H1 (cell line): ENCODE results near the gene SRR. TPM values are rescaled to one million over a fixed set of nuclear protein-coding genes. Genes with fewer than 3 reads are reported as not detected.

Source experiments
- CTCF ChIA-PET: fragments of 300-600 bp; sonication (Branson Sonifier 250); formaldehyde crosslinking; loops from one replicate; lab custom pipeline; 2021; ENCODE audit not compliant: partially characterized antibody; lab: Charles Lee
- POLR2A ChIA-PET: fragments of 300-600 bp; sonication (Branson Sonifier 250); formaldehyde crosslinking; loops from one replicate; lab custom pipeline; 2021; ENCODE audit warnings: inconsistent platforms; ENCODE audit not compliant: partially characterized antibody; lab: Charles Lee
- DNase-seq, 2 experiments: peaks; one replicate each; pipeline versions ENCODE4 v3.0.0 to v3.0.0-alpha.2; 2010 to 2022; ENCODE audit warnings: low spot score in 2 of 2, low read depth in 1 of 2, mixed read lengths in 1 of 2
- FAIRE-seq: peaks from 2 replicates; lab custom pipeline; 2011; peaks lifted over from hg19 to GRCh38; lab: Jason Lieb, UNC
- H2AFZ ChIP-seq: 2 replicates; pipeline ENCODE4 v1.8.1; 2012; ENCODE audit warnings: low read length, inconsistent platforms
- H2AK5ac ChIP-seq: 2 replicates; pipeline ENCODE4 v1.6.1; 2013; ENCODE audit warnings: low read depth, low read length
- H2BK120ac ChIP-seq: replicated peaks from 2 replicates; pipeline ENCODE3; 2013; ENCODE audit warnings: low read depth, low read length, inconsistent platforms
- H2BK12ac ChIP-seq: 2 replicates; pipeline ENCODE4 v1.6.1; 2013; ENCODE audit warnings: low read depth, low read length
- H2BK15ac ChIP-seq: 2 replicates; pipeline ENCODE4 v1.6.1; 2013; ENCODE audit warnings: low read length
- H2BK20ac ChIP-seq: 2 replicates; pipeline ENCODE4 v1.6.1; 2013; ENCODE audit warnings: low read length
- H2BK5ac ChIP-seq: 2 replicates; pipeline ENCODE4 v1.6.1; 2013; ENCODE audit warnings: low read depth, low read length
- H3K14ac ChIP-seq: 2 replicates; pipeline ENCODE4 v1.6.1; 2013; ENCODE audit warnings: inconsistent platforms; ENCODE audit not compliant: insufficient read length
- H3K18ac ChIP-seq: 2 replicates; pipeline ENCODE4 v1.6.1; 2013; ENCODE audit warnings: low read length; ENCODE audit errors: extremely low read depth
- H3K23ac ChIP-seq: 2 replicates; pipeline ENCODE4 v1.6.1; 2013; ENCODE audit warnings: inconsistent platforms; ENCODE audit not compliant: insufficient read length
- H3K23me2 ChIP-seq: 2 replicates; pipeline ENCODE4 v1.6.1; 2013; ENCODE audit warnings: low read depth, low read length
- H3K27ac ChIP-seq: 2 replicates; pipeline ENCODE4 v1.6.1; 2011; ENCODE audit warnings: low read depth, low read length, inconsistent platforms
- H3K27me3 ChIP-seq, 4 experiments: replicated peaks in 1 of 4; 1 replicate in 1 of 4; 2 replicates in 3 of 4; pipeline versions ENCODE4 v1.6.1 to v1.8.1; 2011 to 2013; ENCODE audit warnings: low read length in 3 of 4, mild to moderate bottlenecking in 3 of 4, inconsistent platforms in 2 of 4, mixed read lengths in 2 of 4, moderate library complexity in 1 of 4; ENCODE audit not compliant: control insufficient read depth in 3 of 4, insufficient read depth in 3 of 4; ENCODE audit errors: extremely low read depth in 1 of 4
- H3K36me3 ChIP-seq, 4 experiments: 2 replicates each; pipeline versions ENCODE4 v1.6.1 to v1.8.1; 2011 to 2013; ENCODE audit warnings: mild to moderate bottlenecking in 4 of 4, low read length in 3 of 4, moderate library complexity in 2 of 4, control low read depth in 1 of 4, inconsistent platforms in 1 of 4; ENCODE audit not compliant: insufficient read depth in 4 of 4, control insufficient read depth in 2 of 4
- H3K4ac ChIP-seq: replicated peaks from 2 replicates; pipeline ENCODE3; 2013; ENCODE audit warnings: low read length, low read depth, mixed read lengths, inconsistent platforms; ENCODE audit not compliant: insufficient read length
- H3K4me1 ChIP-seq, 4 experiments: replicated peaks in 1 of 4; 1 replicate in 1 of 4; 2 replicates in 3 of 4; pipeline versions ENCODE4 v1.6.1 to v1.8.1; 2011 to 2013; ENCODE audit warnings: low read length in 3 of 4, inconsistent platforms in 2 of 4, mixed read lengths in 1 of 4; ENCODE audit not compliant: insufficient read depth in 4 of 4, control insufficient read depth in 3 of 4
- H3K4me2 ChIP-seq, 2 experiments: 2 replicates each; pipeline versions ENCODE4 v1.6.1 to v1.8.1; 2011 to 2013; ENCODE audit warnings: low read depth in 2 of 2, low read length in 2 of 2, control low read depth in 1 of 2, inconsistent platforms in 1 of 2, mild to moderate bottlenecking in 1 of 2; ENCODE audit not compliant: insufficient read depth in 1 of 2
- H3K4me3 ChIP-seq, 4 experiments: fragments of 200-600, 300-600 bp in 1 of 4; sonication (generic), shearing (Covaris generic), sonication (Bioruptor Twin) in 1 of 4; 2 replicates each; pipeline versions ENCODE4 v1.5.1 to v1.8.1; 2011 to 2016; ENCODE audit warnings: low read length in 4 of 4, low read depth in 3 of 4, control low read depth in 2 of 4, inconsistent platforms in 2 of 4, mild to moderate bottlenecking in 2 of 4, mixed read lengths in 1 of 4, moderate library complexity in 1 of 4; ENCODE audit not compliant: insufficient read depth in 2 of 4; ENCODE audit errors: extremely low read depth in 1 of 4
- H3K56ac ChIP-seq: replicated peaks from 2 replicates; pipeline ENCODE3; 2013; ENCODE audit warnings: low read depth, mild to moderate bottlenecking, mixed read lengths, low read length, inconsistent platforms; ENCODE audit not compliant: insufficient read length
- H3K79me1 ChIP-seq: 2 replicates; pipeline ENCODE4 v1.6.1; 2013; ENCODE audit warnings: low read depth, low read length, control low read depth
- H3K79me2 ChIP-seq, 2 experiments: 2 replicates each; pipeline versions ENCODE4 v1.6.1 to v1.8.1; 2012 to 2013; ENCODE audit warnings: low read length in 2 of 2, mild to moderate bottlenecking in 2 of 2, inconsistent platforms in 1 of 2; ENCODE audit not compliant: insufficient read depth in 2 of 2, control insufficient read depth in 1 of 2
- H3K9ac ChIP-seq, 4 experiments: replicated peaks in 1 of 4; 1 replicate in 1 of 4; 2 replicates in 3 of 4; pipeline versions ENCODE4 v1.6.1 to v1.8.1; 2011 to 2013; ENCODE audit warnings: low read depth in 3 of 4, low read length in 3 of 4, control low read depth in 2 of 4, mild to moderate bottlenecking in 2 of 4, moderate library complexity in 2 of 4, inconsistent platforms in 1 of 4; ENCODE audit errors: extremely low read depth in 1 of 4
- H3K9me3 ChIP-seq, 2 experiments: 2 replicates each; pipeline versions ENCODE4 v1.6.1 to v1.8.1; 2012 to 2013; ENCODE audit warnings: mild to moderate bottlenecking in 2 of 2, moderate library complexity in 2 of 2, control low read depth in 1 of 2, inconsistent platforms in 1 of 2, low read depth in 1 of 2, low read length in 1 of 2, mixed read lengths in 1 of 2; ENCODE audit not compliant: insufficient read depth in 2 of 2
- H4K20me1 ChIP-seq, 2 experiments: replicated peaks in 1 of 2; 2 replicates each; pipeline versions ENCODE3 to v1.8.1; 2011 to 2013; ENCODE audit warnings: inconsistent platforms in 2 of 2, low read length in 2 of 2, mild to moderate bottlenecking in 1 of 2; ENCODE audit not compliant: insufficient read depth in 2 of 2, control insufficient read depth in 1 of 2
- H4K5ac ChIP-seq: 2 replicates; pipeline ENCODE4 v1.6.1; 2013; ENCODE audit warnings: low read length, low read depth, mixed read lengths, inconsistent platforms; ENCODE audit not compliant: insufficient read length
- H4K8ac ChIP-seq: 2 replicates; pipeline ENCODE4 v1.8.0; 2013; ENCODE audit warnings: mild to moderate bottlenecking, moderate library complexity, low read length, inconsistent platforms; ENCODE audit not compliant: insufficient read depth; ENCODE audit errors: extremely low read depth
- H4K91ac ChIP-seq: replicated peaks from 2 replicates; pipeline ENCODE3; 2013; ENCODE audit warnings: low read length, mixed read lengths, inconsistent platforms; ENCODE audit not compliant: insufficient read length
- ASH2L ChIP-seq: fragments of 200-600, 300-600 bp; sonication (generic); IDR thresholded peaks from one replicate; pipeline ENCODE4 v1.7.1; 2017; ENCODE audit warnings: low read length
- BCL11A ChIP-seq, 2 experiments: IDR thresholded peaks; one replicate each; pipeline ENCODE4 v1.6.1; 2011; ENCODE audit warnings: low read depth in 2 of 2, low read length in 2 of 2, mild to moderate bottlenecking in 2 of 2
- CTBP2 ChIP-seq: IDR thresholded peaks from 2 replicates; pipeline ENCODE4 v1.7.0; 2011; ENCODE audit warnings: borderline replicate concordance, mild to moderate bottlenecking, moderate library complexity, mixed read lengths, low read length; ENCODE audit not compliant: insufficient read depth, insufficient read length
- EP300 ChIP-seq, 2 experiments: IDR thresholded peaks; 1 replicate in 1 of 2; 2 replicates in 1 of 2; pipeline ENCODE4 v1.6.1; 2011 to 2012; ENCODE audit warnings: low read depth in 2 of 2, low read length in 2 of 2, mild to moderate bottlenecking in 2 of 2, borderline replicate concordance in 1 of 2, inconsistent platforms in 1 of 2, moderate library complexity in 1 of 2
- POLR2AphosphoS5 ChIP-seq: IDR thresholded peaks from 2 replicates; pipeline ENCODE4 v1.6.1; 2011; ENCODE audit warnings: low read depth, low read length
- SIRT6 ChIP-seq: IDR thresholded peaks from one replicate; pipeline ENCODE4 v1.7.1; 2012; ENCODE audit warnings: low read length, inconsistent platforms
- SP2 ChIP-seq: IDR thresholded peaks from 2 replicates; pipeline ENCODE4 v1.6.1; 2012; ENCODE audit warnings: mild to moderate bottlenecking, low read length, inconsistent platforms
- SRF ChIP-seq: IDR thresholded peaks from 2 replicates; pipeline ENCODE4 v1.6.1; 2011; ENCODE audit warnings: mild to moderate bottlenecking, low read depth, low read length, moderate library complexity
- TAF1 ChIP-seq: IDR thresholded peaks from 2 replicates; pipeline ENCODE4 v1.6.1; 2011; ENCODE audit warnings: mild to moderate bottlenecking, low read depth, low read length
- TCF12 ChIP-seq: IDR thresholded peaks from 2 replicates; pipeline ENCODE4 v1.6.1; 2011; ENCODE audit warnings: low read depth, mild to moderate bottlenecking, low read length
- WGBS, 2 experiments: shearing (Covaris generic) in 1 of 2; methylation state at CpG; one replicate each; pipeline versions ENCODE4 v1.1.6 to v1.1.7; 2013 to 2015; ENCODE audit warnings: low lambda C conversion rate in 2 of 2, mixed read lengths in 2 of 2, inconsistent platforms in 1 of 2, low coverage in 1 of 2, missing lambda C conversion rate in 1 of 2; ENCODE audit not compliant: insufficient replicate concordance in 2 of 2, insufficient coverage in 1 of 2, insufficient read length in 1 of 2; ENCODE audit errors: extremely low coverage in 1 of 2, missing lambda C conversion rate in 1 of 2; 5-methylcytosine and 5-hydroxymethylcytosine counted together
- polyA plus RNA-seq, 7 experiments: library from polyadenylated mRNA; depleted of rRNA in 3 of 7; stranded (reverse) in 5 of 7; unstranded in 2 of 7; fragments of >200 nt in 5 of 7; fragments of 200-250 nt in 2 of 7; gene quantifications; 1 replicate in 5 of 7; 2 replicates in 1 of 7; 4 replicates in 1 of 7; pipeline versions ENCODE4 v1.2.1 to v1.2.3, GENCODE V29; 2011 to 2013; ENCODE audit warnings: missing spikeins in 2 of 7, mixed read lengths in 2 of 7
- total RNA-seq: library from RNA; stranded (reverse); fragmentation: NEBNext Ultra II Directional; extraction: Animal tissue kit (Norgen Biotek cat#: 25700); gene quantifications from 2 replicates; pipeline ENCODE4 v1.2.1, GENCODE V29; 2021
- TF ChIP-seq, protein P1 (sequence below): IDR thresholded peaks from 2 replicates; pipeline ENCODE4 v1.6.1; 2012; ENCODE audit warnings: low read length, inconsistent platforms

The SRR gene
- total and polyA plus RNA-seq, 2 of the 8 experiments (the other 6 are each of a cell fraction or from before 2014, with no cell fraction given) = 3.6 to 4.5 TPM

DNA sequence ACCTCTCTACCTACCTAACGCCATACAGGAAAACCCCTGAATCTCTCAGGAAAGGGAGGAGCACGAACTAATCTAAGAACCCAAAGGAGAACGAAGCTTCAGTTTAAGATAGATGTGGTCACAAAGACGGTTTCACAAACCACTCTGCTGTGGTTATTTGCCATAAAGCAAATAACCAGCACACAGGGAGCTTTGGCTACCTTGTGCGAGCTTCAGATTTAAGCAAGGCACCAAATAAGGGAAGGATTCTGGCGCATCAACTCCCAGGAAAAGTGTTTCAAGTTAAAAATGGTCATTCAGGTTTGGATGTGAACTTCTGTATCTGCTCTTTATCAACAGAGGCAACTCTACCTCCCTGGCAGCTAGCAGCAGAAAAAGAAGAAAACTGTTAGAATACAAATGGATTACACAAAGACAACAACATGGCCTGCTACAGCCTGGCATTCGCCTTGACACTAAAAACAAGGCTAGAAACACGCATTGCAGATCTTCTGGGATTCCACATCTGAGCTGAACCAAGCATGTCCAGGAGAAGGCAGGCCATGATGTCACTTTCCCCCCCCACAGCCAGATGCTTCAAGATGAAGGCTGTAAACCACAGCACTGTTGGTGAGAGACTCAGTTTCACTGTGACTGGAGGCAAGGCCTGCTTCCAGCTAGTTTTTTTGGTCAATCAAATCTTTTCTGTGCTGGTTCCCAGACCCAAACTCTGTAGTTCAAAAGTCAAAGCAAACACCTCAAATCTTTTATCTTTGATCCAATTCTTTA, 43.8 kb upstream of the SRR start:
- H3K14ac ChIP-seq = no peak overlapping the region
- no peaks in the 10 kb centered on the region for H3K79me1 ChIP-seq
- H4K8ac ChIP-seq = no peak overlapping the region; the same call in 1 of the 2 replicates
- POLR2A ChIA-PET = interaction anchor here (0.6 to 0.7 kb wide), 3 partner anchors 8 to 95 kb away, joined by 3 read pairs; no protein-coding TSS in a partner anchor
- 86% methylated on average over 8 of the region's 8 CpGs; no CpG with 5 or more reads in 1 of the 2 experiments for WGBS, 2 experiments
- H3K23ac ChIP-seq = no peak overlapping the region
- no peaks in the 10 kb centered on the region for H3K9me3 ChIP-seq
- no peaks in the 10 kb centered on the region for H3K4me1 ChIP-seq
- H2AFZ ChIP-seq = no peak overlapping the region
- no peak overlapping the region for H3K4ac ChIP-seq
- no peak overlapping the region for H3K9ac ChIP-seq
- no peak overlapping the region for H2BK15ac ChIP-seq
- H2BK20ac ChIP-seq = no peak overlapping the region
- H3K4me2 ChIP-seq = no peak overlapping the region
- no peak overlapping the region for H3K27ac ChIP-seq
- H4K20me1 ChIP-seq = peaks cover 0 to 2% of the 10 kb centered on the region in 2 experiments
- H4K5ac ChIP-seq = no peak overlapping the region
- FAIRE-seq (no peak), DNase-seq (no peak)
- no peak overlapping the region for H3K4me3 ChIP-seq
- no peaks in the 10 kb centered on the region; a peak in 1 of 8 replicates for H3K36me3 ChIP-seq
- no peak overlapping the region for H3K18ac ChIP-seq
- H2AK5ac ChIP-seq = no peak overlapping the region
- H2BK12ac ChIP-seq = no peak overlapping the region
- CTCF ChIA-PET = interaction anchor here (0.7 to 2.7 kb wide), 8 partner anchors 11 to 1528 kb away, joined by 3 to 17 read pairs (median 3); partner anchors contain the start of gene HIC1
- H3K56ac ChIP-seq = no peak overlapping the region
- H3K79me2 ChIP-seq = no peaks in the 10 kb centered on the region
- H3K23me2 ChIP-seq = no peaks in the 10 kb centered on the region
- no peak overlapping the region for H4K91ac ChIP-seq
- no peaks in the 10 kb centered on the region for H3K27me3 ChIP-seq
- H2BK5ac ChIP-seq = no peak overlapping the region
- H2BK120ac ChIP-seq = no peak overlapping the region
- no peak for TF ChIP-seq TAF1
- TF ChIP-seq BCL11A (IDR thresholded peaks at IDR 0.05; ENCODE audit: low read depth in 2 of 2, low read length in 2 of 2) = no peak
- TF ChIP-seq SRF = no peak
- no peak for TF ChIP-seq SIRT6
- TF ChIP-seq, protein P1, sequence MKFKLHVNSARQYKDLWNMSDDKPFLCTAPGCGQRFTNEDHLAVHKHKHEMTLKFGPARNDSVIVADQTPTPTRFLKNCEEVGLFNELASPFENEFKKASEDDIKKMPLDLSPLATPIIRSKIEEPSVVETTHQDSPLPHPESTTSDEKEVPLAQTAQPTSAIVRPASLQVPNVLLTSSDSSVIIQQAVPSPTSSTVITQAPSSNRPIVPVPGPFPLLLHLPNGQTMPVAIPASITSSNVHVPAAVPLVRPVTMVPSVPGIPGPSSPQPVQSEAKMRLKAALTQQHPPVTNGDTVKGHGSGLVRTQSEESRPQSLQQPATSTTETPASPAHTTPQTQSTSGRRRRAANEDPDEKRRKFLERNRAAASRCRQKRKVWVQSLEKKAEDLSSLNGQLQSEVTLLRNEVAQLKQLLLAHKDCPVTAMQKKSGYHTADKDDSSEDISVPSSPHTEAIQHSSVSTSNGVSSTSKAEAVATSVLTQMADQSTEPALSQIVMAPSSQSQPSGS = no peak
- TF ChIP-seq CTBP2 = no peak
- no peak for TF ChIP-seq EP300 (IDR thresholded peaks at IDR 0.05; ENCODE audit: borderline replicate concordance in 1 of 2, low read depth in 2 of 2, low read length in 2 of 2)
- no peak for TF ChIP-seq POLR2AphosphoS5
- TF ChIP-seq TCF12 = no peak
- no peak for TF ChIP-seq ASH2L
- TF ChIP-seq SP2 = no peak
